ENCODE data around the gene NR4A1. TPM values are rescaled to one million over a fixed set of nuclear protein-coding genes. Genes with fewer than 3 reads are reported as not detected.

Gene NR4A1
- total RNA-seq, 1 experiment from 2014 or later, result 12.5 TPM

DNA sequence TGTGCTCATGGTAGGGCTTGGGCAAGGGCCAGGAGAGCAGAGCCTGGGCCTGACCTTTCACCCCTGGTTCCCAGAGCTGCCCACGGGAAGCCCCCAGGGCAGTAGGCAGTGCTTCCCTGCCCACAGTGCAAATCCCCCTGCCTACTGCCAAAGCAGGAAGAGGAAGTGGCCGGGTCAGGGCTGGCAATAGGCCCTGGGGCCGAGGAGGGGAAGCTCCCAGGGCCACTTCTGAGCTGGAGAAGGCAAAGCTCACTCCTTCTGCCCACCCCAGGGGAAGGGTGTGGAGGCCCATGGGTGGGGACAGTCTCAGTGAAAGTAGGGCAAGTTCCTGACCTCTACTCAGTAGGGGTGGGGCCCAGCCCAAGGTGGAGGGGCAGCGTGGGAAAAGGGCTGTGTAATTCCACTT lies 5.4 kb upstream of the NR4A1 start:
- POLR2A ChIA-PET (ENCODE audit: low non-redundant PET), result no interaction called here
- TF ChIP-seq CTCF (conservative IDR thresholded peaks at IDR 0.05; ENCODE audit: low read depth, low read length) (no peak), EZH2 (IDR thresholded peaks at IDR 0.05; ENCODE audit: borderline replicate concordance, low read depth, low read length, poor library complexity, severe bottlenecking) (no peak)
- Histone ChIP-seq H3K4me3 (ENCODE audit: low read depth, low read length, poor library complexity, severe bottlenecking) (no peak overlapping the region), H3K36me3 (ENCODE audit: insufficient read depth, low read length, poor library complexity, severe bottlenecking) (no peaks in the 10 kb centered on the region), H3K27me3 (replicated peaks; ENCODE audit: insufficient read depth, low read depth, low read length, poor library complexity) (no peaks in the 10 kb centered on the region), H3K9me3 (ENCODE audit: low read depth, low read length, poor library complexity, severe bottlenecking) (no peaks in the 10 kb centered on the region), H3K27ac (ENCODE audit: low read depth, low read length, poor library complexity, severe bottlenecking) (no peak overlapping the region), H3K4me1 (ENCODE audit: insufficient read depth, low read length, poor library complexity, severe bottlenecking) (peaks cover 10% of the 10 kb centered on the region)
- DNase-seq (ENCODE audit: low spot score), result no peak
- CTCF ChIA-PET, result no interaction called here
- intact Hi-C loops (cut with micrococcal nuclease; ENCODE audit: unreplicated experiment), result no loop called here
- BruUV-seq (replicated peaks), result no TSS peak

DNA sequence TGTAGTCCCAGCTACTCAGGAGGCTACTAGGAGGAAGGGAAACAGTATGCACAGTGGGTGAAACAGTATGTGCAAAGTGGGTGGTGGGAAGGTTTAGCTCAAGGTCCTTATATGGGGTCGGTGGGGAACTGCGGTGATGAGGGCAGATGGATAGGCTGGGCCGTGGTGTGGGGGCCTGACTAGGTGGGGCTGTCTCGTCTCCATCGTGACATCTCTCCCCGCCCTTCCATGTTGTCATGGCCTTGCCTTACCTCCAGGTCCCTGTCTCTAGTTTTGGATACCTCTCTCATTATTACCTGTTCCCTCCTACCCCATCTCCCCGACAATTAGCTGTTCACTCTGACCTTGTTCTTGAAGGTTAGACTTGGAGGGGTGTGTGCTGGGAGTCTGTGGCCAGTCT lies 4.4 kb upstream of the NR4A1 start:
- POLR2A ChIA-PET (ENCODE audit: low non-redundant PET), result no interaction called here
- DNase-seq (ENCODE audit: low spot score), result no peak
- TF ChIP-seq CTCF (conservative IDR thresholded peaks at IDR 0.05; ENCODE audit: low read depth, low read length) (no peak), EZH2 (IDR thresholded peaks at IDR 0.05; ENCODE audit: borderline replicate concordance, low read depth, low read length, poor library complexity, severe bottlenecking) (no peak)
- Histone ChIP-seq H3K4me1 (ENCODE audit: insufficient read depth, low read length, poor library complexity, severe bottlenecking) (peaks cover 12% of the 10 kb centered on the region), H3K4me3 (ENCODE audit: low read depth, low read length, poor library complexity, severe bottlenecking) (no peak overlapping the region), H3K27me3 (replicated peaks; ENCODE audit: insufficient read depth, low read depth, low read length, poor library complexity) (no peaks in the 10 kb centered on the region), H3K27ac (ENCODE audit: low read depth, low read length, poor library complexity, severe bottlenecking) (no peak overlapping the region), H3K36me3 (ENCODE audit: insufficient read depth, low read length, poor library complexity, severe bottlenecking) (no peaks in the 10 kb centered on the region), H3K9me3 (ENCODE audit: low read depth, low read length, poor library complexity, severe bottlenecking) (no peaks in the 10 kb centered on the region)
- BruUV-seq (replicated peaks), result no TSS peak
- intact Hi-C loops (cut with micrococcal nuclease; ENCODE audit: unreplicated experiment), result no loop called here
- CTCF ChIA-PET, result interaction anchor here (0.6 kb wide), 1 partner anchor 22 kb away, joined by 3 read pairs; no protein-coding TSS in a partner anchor

DNA sequence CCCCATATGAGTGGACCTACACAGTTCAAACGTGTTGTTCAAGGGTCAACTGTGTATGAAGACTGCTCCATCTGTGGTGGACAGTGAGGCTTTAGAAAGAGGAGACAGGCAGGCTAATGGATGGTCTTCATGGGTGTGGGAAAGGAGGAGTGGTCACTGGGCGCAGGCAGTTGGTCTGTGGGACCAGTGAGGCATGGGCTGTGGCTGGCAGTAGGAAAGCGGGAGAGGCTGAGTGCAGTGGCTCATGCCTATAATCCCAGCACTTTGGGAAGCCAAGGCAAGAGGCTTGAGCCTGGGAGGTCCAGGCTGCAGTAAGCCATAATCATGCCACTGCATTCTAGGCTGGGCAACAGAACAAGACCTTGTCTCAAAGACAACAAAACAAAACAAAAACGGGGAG lies 2.0 kb upstream of the NR4A1 start:
- POLR2A ChIA-PET (ENCODE audit: low non-redundant PET), result no interaction called here
- Histone ChIP-seq H3K27ac (ENCODE audit: low read depth, low read length, poor library complexity, severe bottlenecking) (no peak overlapping the region), H3K4me3 (ENCODE audit: low read depth, low read length, poor library complexity, severe bottlenecking) (no peak overlapping the region), H3K9me3 (ENCODE audit: low read depth, low read length, poor library complexity, severe bottlenecking) (no peaks in the 10 kb centered on the region), H3K36me3 (ENCODE audit: insufficient read depth, low read length, poor library complexity, severe bottlenecking) (no peaks in the 10 kb centered on the region), H3K27me3 (replicated peaks; ENCODE audit: insufficient read depth, low read depth, low read length, poor library complexity) (no peaks in the 10 kb centered on the region), H3K4me1 (ENCODE audit: insufficient read depth, low read length, poor library complexity, severe bottlenecking) (peaks cover 12% of the 10 kb centered on the region)
- DNase-seq (ENCODE audit: low spot score), result no peak
- TF ChIP-seq EZH2 (IDR thresholded peaks at IDR 0.05; ENCODE audit: borderline replicate concordance, low read depth, low read length, poor library complexity, severe bottlenecking) (no peak), CTCF (conservative IDR thresholded peaks at IDR 0.05; ENCODE audit: low read depth, low read length) (no peak)
- CTCF ChIA-PET, result no interaction called here
- BruUV-seq (replicated peaks), result no TSS peak
- intact Hi-C loops (cut with micrococcal nuclease; ENCODE audit: unreplicated experiment), result no loop called here

Data from A673 (cell line).